PC-3 (cell line): Measurements from ENCODE around the gene ST3GAL5.

Experiments
- CTCF ChIP-seq: fragments of 300-600 bp; sonication (generic); conservative IDR thresholded peaks from 2 replicates; pipeline ENCODE4 v1.5.1; 2017; ENCODE audit warnings: antibody characterized with exemption, low read depth, mild to moderate bottlenecking, low read length
- EZH2phosphoT487 ChIP-seq: fragments of 300-600 bp; sonication (generic); IDR thresholded peaks from 2 replicates; pipeline ENCODE4 v1.6.1; 2018; ENCODE audit warnings: mild to moderate bottlenecking, antibody characterized with exemption, low read length, borderline replicate concordance

GRCh38 chr2:85878719-85879370 is 9.9 kb downstream of the ST3GAL5 start:
- no peak for TF ChIP-seq CTCF
- no peak for TF ChIP-seq EZH2phosphoT487
